ENCODE data around the gene ENG. TPM values are rescaled to one million over a fixed set of nuclear protein-coding genes. Genes with fewer than 3 reads are reported as not detected.
"Not testable (repeated sequence)": the region's sequence is repeated elsewhere in the genome, so short reads cannot be mapped to it uniquely, and the experiment has no call there.

The ENG gene
- total RNA-seq, 1 donor from 2014 or later = 9.4 TPM

GRCh38 chr9:127873886-127874285 is 19.4 kb upstream of the ENG start:
- no peaks in the 10 kb centered on the region for H3K9me3 ChIP-seq (ENCODE audit: control insufficient read depth in 3 of 3, low read length in 3 of 3)
- peak overlapping the region; percentile 76 to 96 (median 89) for H3K4me3 ChIP-seq (ENCODE audit: low read length in 3 of 3)
- peak overlapping the region; percentile 92 for H3K27ac ChIP-seq (ENCODE audit: low read depth, low read length)
- H3K4me1 ChIP-seq (ENCODE audit: control insufficient read depth in 3 of 3, insufficient read depth in 3 of 3, low read length in 3 of 3) = peaks cover 58 to 84% (median 60%) of the 10 kb centered on the region in 3 donors
- H3K27me3 ChIP-seq (ENCODE audit: control insufficient read depth in 3 of 3, insufficient read depth in 3 of 3, low read length in 3 of 3) = no peaks in the 10 kb centered on the region
- H3K36me3 ChIP-seq (ENCODE audit: control insufficient read depth in 3 of 3, insufficient read depth in 3 of 3, low read length in 3 of 3) = peaks cover 39 to 43% (median 41%) of the 10 kb centered on the region in 3 donors
- peak overlapping the region; percentile 76 to 96 (median 79) for H3K9ac ChIP-seq (ENCODE audit: low read depth in 1 of 3, low read length in 3 of 3)

- H3K9ac ChIP-seq (ENCODE audit: low read depth in 1 of 3, low read length in 3 of 3) = peak overlapping the region in 2 of 3 donors; percentile 76
- peak overlapping the region in 2 of 3 donors; percentile 49 to 76 for H3K4me3 ChIP-seq (ENCODE audit: low read length in 3 of 3)
- no peaks in the 10 kb centered on the region for H3K9me3 ChIP-seq (ENCODE audit: control insufficient read depth in 3 of 3, low read length in 3 of 3)
- H3K36me3 ChIP-seq (ENCODE audit: control insufficient read depth in 3 of 3, insufficient read depth in 3 of 3, low read length in 3 of 3) = peaks cover 45 to 48% (median 46%) of the 10 kb centered on the region in 3 donors
- H3K4me1 ChIP-seq (ENCODE audit: control insufficient read depth in 3 of 3, insufficient read depth in 3 of 3, low read length in 3 of 3) = peaks cover 52 to 79% (median 56%) of the 10 kb centered on the region in 3 donors
- no peaks in the 10 kb centered on the region for H3K27me3 ChIP-seq (ENCODE audit: control insufficient read depth in 3 of 3, insufficient read depth in 3 of 3, low read length in 3 of 3)
- H3K27ac ChIP-seq (ENCODE audit: low read depth, low read length) = peak overlapping the region; percentile 92
Observed at GRCh38 chr9:127873223-127873691, 18.8 kb upstream of the ENG start.

- H3K36me3 ChIP-seq (ENCODE audit: control insufficient read depth in 3 of 3, insufficient read depth in 3 of 3, low read length in 3 of 3) = peaks cover 51 to 55% (median 52%) of the 10 kb centered on the region in 3 donors
- H3K9ac ChIP-seq (ENCODE audit: low read depth in 1 of 3, low read length in 3 of 3) = peak overlapping the region in 2 of 3 donors; percentile 21 to 76
- no peak overlapping the region for H3K4me3 ChIP-seq (ENCODE audit: low read length in 3 of 3)
- no peaks in the 10 kb centered on the region for H3K27me3 ChIP-seq (ENCODE audit: control insufficient read depth in 3 of 3, insufficient read depth in 3 of 3, low read length in 3 of 3)
- peaks cover 46 to 77% (median 51%) of the 10 kb centered on the region in 3 donors for H3K4me1 ChIP-seq (ENCODE audit: control insufficient read depth in 3 of 3, insufficient read depth in 3 of 3, low read length in 3 of 3)
- H3K27ac ChIP-seq (ENCODE audit: low read depth, low read length) = no peak overlapping the region
- H3K9me3 ChIP-seq (ENCODE audit: control insufficient read depth in 3 of 3, low read length in 3 of 3) = no peaks in the 10 kb centered on the region
Observed at GRCh38 chr9:127872369-127873222, 18.1 kb upstream of the ENG start.

GRCh38 chr9:127871531-127871930 is 17.1 kb upstream of the ENG start:
- Histone ChIP-seq H3K9ac (ENCODE audit: low read depth in 1 of 3, low read length in 3 of 3) (peak overlapping the region in 1 of 3 donors; percentile 25), H3K27me3 (ENCODE audit: control insufficient read depth in 3 of 3, insufficient read depth in 3 of 3, low read length in 3 of 3) (no peaks in the 10 kb centered on the region), H3K4me3 (ENCODE audit: low read length in 3 of 3) (no peak overlapping the region), H3K36me3 (ENCODE audit: control insufficient read depth in 3 of 3, insufficient read depth in 3 of 3, low read length in 3 of 3) (peaks cover 55 to 59% (median 57%) of the 10 kb centered on the region in 3 donors), H3K4me1 (ENCODE audit: control insufficient read depth in 3 of 3, insufficient read depth in 3 of 3, low read length in 3 of 3) (peaks cover 43 to 69% (median 46%) of the 10 kb centered on the region in 3 donors), H3K9me3 (ENCODE audit: control insufficient read depth in 3 of 3, low read length in 3 of 3) (no peaks in the 10 kb centered on the region), H3K27ac (ENCODE audit: low read depth, low read length) (no peak overlapping the region)

GRCh38 chr9:127870887-127871286 is 16.4 kb upstream of the ENG start:
- Histone ChIP-seq H3K9me3 (ENCODE audit: control insufficient read depth in 3 of 3, low read length in 3 of 3) (no peaks in the 10 kb centered on the region), H3K27ac (ENCODE audit: low read depth, low read length) (no peak overlapping the region), H3K4me1 (ENCODE audit: control insufficient read depth in 3 of 3, insufficient read depth in 3 of 3, low read length in 3 of 3) (peaks cover 37 to 64% (median 41%) of the 10 kb centered on the region in 3 donors), H3K9ac (ENCODE audit: low read depth in 1 of 3, low read length in 3 of 3) (peak overlapping the region in 1 of 3 donors; percentile 40), H3K36me3 (ENCODE audit: control insufficient read depth in 3 of 3, insufficient read depth in 3 of 3, low read length in 3 of 3) (peaks cover 56 to 59% (median 57%) of the 10 kb centered on the region in 3 donors), H3K27me3 (ENCODE audit: control insufficient read depth in 3 of 3, insufficient read depth in 3 of 3, low read length in 3 of 3) (no peaks in the 10 kb centered on the region), H3K4me3 (ENCODE audit: low read length in 3 of 3) (no peak overlapping the region)

- Histone ChIP-seq H3K36me3 (ENCODE audit: control insufficient read depth in 3 of 3, insufficient read depth in 3 of 3, low read length in 3 of 3) (peaks cover 59 to 64% (median 59%) of the 10 kb centered on the region in 3 donors), H3K4me1 (ENCODE audit: control insufficient read depth in 3 of 3, insufficient read depth in 3 of 3, low read length in 3 of 3) (peaks cover 30 to 56% (median 33%) of the 10 kb centered on the region in 3 donors), H3K9ac (ENCODE audit: low read depth in 1 of 3, low read length in 3 of 3) (peak overlapping the region in 1 of 3 donors; percentile 40)
- H3K4me3 ChIP-seq (ENCODE audit: low read length in 3 of 3); H3K9me3 ChIP-seq (ENCODE audit: control insufficient read depth in 3 of 3, low read length in 3 of 3); H3K27me3 ChIP-seq (ENCODE audit: control insufficient read depth in 3 of 3, insufficient read depth in 3 of 3, low read length in 3 of 3); H3K27ac ChIP-seq (ENCODE audit: low read depth, low read length): not testable (repeated sequence)
Observed at GRCh38 chr9:127870153-127870491, 15.7 kb upstream of the ENG start.

- Histone ChIP-seq H3K9ac (ENCODE audit: low read depth in 1 of 3, low read length in 3 of 3) (peak overlapping the region in 2 of 3 donors; percentile 7 to 54), H3K27me3 (ENCODE audit: control insufficient read depth in 3 of 3, insufficient read depth in 3 of 3, low read length in 3 of 3) (no peaks in the 10 kb centered on the region), H3K9me3 (ENCODE audit: control insufficient read depth in 3 of 3, low read length in 3 of 3) (no peaks in the 10 kb centered on the region), H3K36me3 (ENCODE audit: control insufficient read depth in 3 of 3, insufficient read depth in 3 of 3, low read length in 3 of 3) (peaks cover 59 to 68% (median 60%) of the 10 kb centered on the region in 3 donors), H3K27ac (ENCODE audit: low read depth, low read length) (no peak overlapping the region), H3K4me1 (ENCODE audit: control insufficient read depth in 3 of 3, insufficient read depth in 3 of 3, low read length in 3 of 3) (peaks cover 25 to 50% (median 28%) of the 10 kb centered on the region in 3 donors), H3K4me3 (ENCODE audit: low read length in 3 of 3) (peak overlapping the region in 1 of 3 donors; percentile 35)
Observed at GRCh38 chr9:127869310-127870152, 15.1 kb upstream of the ENG start.

- no peaks in the 10 kb centered on the region for H3K27me3 ChIP-seq (ENCODE audit: control insufficient read depth in 3 of 3, insufficient read depth in 3 of 3, low read length in 3 of 3)
- H3K9me3 ChIP-seq (ENCODE audit: control insufficient read depth in 3 of 3, low read length in 3 of 3) = no peaks in the 10 kb centered on the region
- peaks cover 58 to 68% (median 59%) of the 10 kb centered on the region in 3 donors for H3K36me3 ChIP-seq (ENCODE audit: control insufficient read depth in 3 of 3, insufficient read depth in 3 of 3, low read length in 3 of 3)
- H3K27ac ChIP-seq (ENCODE audit: low read depth, low read length) = no peak overlapping the region
- H3K4me3 ChIP-seq (ENCODE audit: low read length in 3 of 3) = no peak overlapping the region
- no peak overlapping the region for H3K9ac ChIP-seq (ENCODE audit: low read depth in 1 of 3, low read length in 3 of 3)
- peaks cover 14 to 39% (median 17%) of the 10 kb centered on the region in 3 donors for H3K4me1 ChIP-seq (ENCODE audit: control insufficient read depth in 3 of 3, insufficient read depth in 3 of 3, low read length in 3 of 3)
Observed at GRCh38 chr9:127868278-127868902, 13.9 kb upstream of the ENG start.

All from skeletal muscle tissue (tissue), 4 donors.